ENCODE data around the gene TF.

DNA sequence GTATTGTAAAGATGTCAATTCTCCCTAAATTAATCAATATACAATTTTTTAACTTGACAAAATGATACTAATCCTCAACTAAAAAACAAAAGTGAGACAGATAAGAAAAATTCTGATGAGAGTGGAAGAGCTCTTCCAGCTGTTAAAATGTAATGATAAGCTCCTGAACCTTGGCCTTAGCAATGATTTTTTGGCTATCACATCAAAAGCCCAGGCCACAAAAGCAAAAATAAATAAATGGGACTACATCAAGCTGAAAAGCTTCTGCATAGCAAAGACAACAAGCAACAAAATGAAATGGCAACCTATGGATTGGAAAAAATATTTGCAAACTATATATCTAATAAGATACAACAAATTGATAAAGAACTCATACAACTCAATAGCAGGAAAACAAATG is 35.4 kb downstream of the TF start:
- TF ChIP-seq, protein P1, sequence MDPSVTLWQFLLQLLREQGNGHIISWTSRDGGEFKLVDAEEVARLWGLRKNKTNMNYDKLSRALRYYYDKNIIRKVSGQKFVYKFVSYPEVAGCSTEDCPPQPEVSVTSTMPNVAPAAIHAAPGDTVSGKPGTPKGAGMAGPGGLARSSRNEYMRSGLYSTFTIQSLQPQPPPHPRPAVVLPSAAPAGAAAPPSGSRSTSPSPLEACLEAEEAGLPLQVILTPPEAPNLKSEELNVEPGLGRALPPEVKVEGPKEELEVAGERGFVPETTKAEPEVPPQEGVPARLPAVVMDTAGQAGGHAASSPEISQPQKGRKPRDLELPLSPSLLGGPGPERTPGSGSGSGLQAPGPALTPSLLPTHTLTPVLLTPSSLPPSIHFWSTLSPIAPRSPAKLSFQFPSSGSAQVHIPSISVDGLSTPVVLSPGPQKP (IDR thresholded peaks at IDR 0.05; ENCODE audit: low read depth, low read length): no peak
- TF ChIP-seq CHD4 (IDR thresholded peaks at IDR 0.05) (no peak), RBBP5 (conservative IDR thresholded peaks at IDR 0.05) (no peak), RAD21 (IDR thresholded peaks at IDR 0.05; ENCODE audit: insufficient read depth, low read depth, low read length) (no peak), SRF (IDR thresholded peaks at IDR 0.05; ENCODE audit: low read depth in 2 of 2, low read length in 2 of 2) (no peak), KDM1A (IDR thresholded peaks at IDR 0.05; ENCODE audit: borderline replicate concordance) (no peak), PAX5 (IDR thresholded peaks at IDR 0.05; ENCODE audit: borderline replicate concordance, low read depth, low read length) (no peak), SP1 (IDR thresholded peaks at IDR 0.05; ENCODE audit: low read depth, low read length) (no peak), ZZZ3 (IDR thresholded peaks at IDR 0.05; ENCODE audit: control insufficient read depth, insufficient read length, low read depth) (no peak), ZNF274 (IDR thresholded peaks at IDR 0.05; ENCODE audit: insufficient read depth, insufficient read length) (no peak), HCFC1 (IDR thresholded peaks at IDR 0.05; ENCODE audit: low read length) (no peak), NFYA (IDR thresholded peaks at IDR 0.05; ENCODE audit: borderline replicate concordance, low read depth, low read length) (no peak)
- TF ChIP-seq, protein P2, sequence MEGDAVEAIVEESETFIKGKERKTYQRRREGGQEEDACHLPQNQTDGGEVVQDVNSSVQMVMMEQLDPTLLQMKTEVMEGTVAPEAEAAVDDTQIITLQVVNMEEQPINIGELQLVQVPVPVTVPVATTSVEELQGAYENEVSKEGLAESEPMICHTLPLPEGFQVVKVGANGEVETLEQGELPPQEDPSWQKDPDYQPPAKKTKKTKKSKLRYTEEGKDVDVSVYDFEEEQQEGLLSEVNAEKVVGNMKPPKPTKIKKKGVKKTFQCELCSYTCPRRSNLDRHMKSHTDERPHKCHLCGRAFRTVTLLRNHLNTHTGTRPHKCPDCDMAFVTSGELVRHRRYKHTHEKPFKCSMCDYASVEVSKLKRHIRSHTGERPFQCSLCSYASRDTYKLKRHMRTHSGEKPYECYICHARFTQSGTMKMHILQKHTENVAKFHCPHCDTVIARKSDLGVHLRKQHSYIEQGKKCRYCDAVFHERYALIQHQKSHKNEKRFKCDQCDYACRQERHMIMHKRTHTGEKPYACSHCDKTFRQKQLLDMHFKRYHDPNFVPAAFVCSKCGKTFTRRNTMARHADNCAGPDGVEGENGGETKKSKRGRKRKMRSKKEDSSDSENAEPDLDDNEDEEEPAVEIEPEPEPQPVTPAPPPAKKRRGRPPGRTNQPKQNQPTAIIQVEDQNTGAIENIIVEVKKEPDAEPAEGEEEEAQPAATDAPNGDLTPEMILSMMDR (IDR thresholded peaks at IDR 0.05 in 2 of 3, conservative IDR thresholded peaks at IDR 0.05 in 1 of 3; ENCODE audit: control insufficient read depth in 2 of 3, extremely low read depth in 1 of 3, insufficient read depth in 1 of 3, low read depth in 3 of 3, low read length in 3 of 3): no peak

Data from GM12878 (cell line).